ENCODE measurements around the gene LRP1-AS.

LRP1-AS gene

GRCh38 chr12:57180321-57180989 lies 33.0 kb upstream of the LRP1-AS start:
- in situ Hi-C loops (cut with HindIII; ENCODE audit: low sequenced_read_pairs) = no loop called here

GRCh38 chr12:57179331-57180086 lies 32.1 kb upstream of the LRP1-AS start:
- in situ Hi-C loops (cut with HindIII; ENCODE audit: low sequenced_read_pairs) = no loop called here

- in situ Hi-C loops (cut with HindIII; ENCODE audit: low sequenced_read_pairs) = no loop called here
Observed at GRCh38 chr12:57178213-57178612, 30.8 kb upstream of the LRP1-AS start.

GRCh38 chr12:57177354-57177753 lies 29.9 kb upstream of the LRP1-AS start:
- in situ Hi-C loops (cut with HindIII; ENCODE audit: low sequenced_read_pairs) = no loop called here

GRCh38 chr12:57176846-57177245 lies 29.4 kb upstream of the LRP1-AS start:
- in situ Hi-C loops (cut with HindIII; ENCODE audit: low sequenced_read_pairs) = no loop called here

GRCh38 chr12:57176139-57176477 lies 28.7 kb upstream of the LRP1-AS start:
- in situ Hi-C loops (cut with HindIII; ENCODE audit: low sequenced_read_pairs) = no loop called here

GRCh38 chr12:57175428-57176138 lies 28.2 kb upstream of the LRP1-AS start:
- in situ Hi-C loops (cut with HindIII; ENCODE audit: low sequenced_read_pairs) = no loop called here

- in situ Hi-C loops (cut with HindIII; ENCODE audit: low sequenced_read_pairs) = loop anchor here (5.0 kb wide), 2 partner anchors 51 to 106 kb away; no protein-coding TSS in a partner anchor
Observed at GRCh38 chr12:57173683-57174082, 26.3 kb upstream of the LRP1-AS start.

- in situ Hi-C loops (cut with HindIII; ENCODE audit: low sequenced_read_pairs) = loop anchor here (5.0 kb wide), 2 partner anchors 51 to 106 kb away; no protein-coding TSS in a partner anchor
Observed at GRCh38 chr12:57173089-57173488, 25.7 kb upstream of the LRP1-AS start.

- in situ Hi-C loops (cut with HindIII; ENCODE audit: low sequenced_read_pairs) = loop anchor here (5.0 kb wide), 2 partner anchors 49 to 104 kb away; no protein-coding TSS in a partner anchor
Observed at GRCh38 chr12:57171668-57172067, 24.2 kb upstream of the LRP1-AS start.

- in situ Hi-C loops (cut with HindIII; ENCODE audit: low sequenced_read_pairs) = loop anchor here (5.0 kb wide), 2 partner anchors 49 to 104 kb away; no protein-coding TSS in a partner anchor
Observed at GRCh38 chr12:57170927-57171326, 23.5 kb upstream of the LRP1-AS start.

- in situ Hi-C loops (cut with HindIII; ENCODE audit: low sequenced_read_pairs) = loop anchor here (5.0 kb wide), 2 partner anchors 48 to 103 kb away; no protein-coding TSS in a partner anchor
Observed at GRCh38 chr12:57170408-57170807, 23.0 kb upstream of the LRP1-AS start.

GRCh38 chr12:57169969-57170368 lies 22.6 kb upstream of the LRP1-AS start:
- in situ Hi-C loops (cut with HindIII; ENCODE audit: low sequenced_read_pairs) = loop anchor here (5.0 kb wide), 2 partner anchors 48 to 103 kb away; no protein-coding TSS in a partner anchor

GRCh38 chr12:57169046-57169795 lies 21.8 kb upstream of the LRP1-AS start:
- in situ Hi-C loops (cut with HindIII; ENCODE audit: low sequenced_read_pairs) = no loop called here

GRCh38 chr12:57168058-57168457 lies 20.6 kb upstream of the LRP1-AS start:
- in situ Hi-C loops (cut with HindIII; ENCODE audit: low sequenced_read_pairs) = no loop called here

GRCh38 chr12:57166971-57167371 lies 19.6 kb upstream of the LRP1-AS start:
- in situ Hi-C loops (cut with HindIII; ENCODE audit: low sequenced_read_pairs) = no loop called here

- in situ Hi-C loops (cut with HindIII; ENCODE audit: low sequenced_read_pairs) = no loop called here
Observed at GRCh38 chr12:57165741-57166140, 18.3 kb upstream of the LRP1-AS start.

- in situ Hi-C loops (cut with HindIII; ENCODE audit: low sequenced_read_pairs) = no loop called here
Observed at GRCh38 chr12:57164966-57165625, 17.7 kb upstream of the LRP1-AS start.

- in situ Hi-C loops (cut with HindIII; ENCODE audit: low sequenced_read_pairs) = no loop called here
Observed at GRCh38 chr12:57164454-57164853, 17.0 kb upstream of the LRP1-AS start.

- in situ Hi-C loops (cut with HindIII; ENCODE audit: low sequenced_read_pairs) = no loop called here
Observed at GRCh38 chr12:57162553-57163125, 15.2 kb upstream of the LRP1-AS start.

Data from endothelial cell of hepatic sinusoid (primary cell).